IPS DF 4.7 (cell line): ENCODE results near the gene FAM219A.
"Not testable (repeated sequence)": the region's sequence is repeated elsewhere in the genome, so short reads cannot be mapped to it uniquely, and the experiment has no call there.

ENCODE experiments used
- DNase-seq: peaks from one replicate; pipeline ENCODE4 v3.0.0-alpha.2; 2013; ENCODE audit warnings: low spot score; ENCODE audit errors: extremely low read depth

FAM219A gene

GRCh38 chr9:34352957-34353356, 105.4 kb downstream of the FAM219A start:
- DNase-seq, result not testable (repeated sequence)

- not testable (repeated sequence) for DNase-seq
Measured at GRCh38 chr9:34352122-34352652, 106.2 kb downstream of the FAM219A start.

GRCh38 chr9:34349324-34349723, 109.0 kb downstream of the FAM219A start:
- no peak for DNase-seq
